ENCODE results near the gene DNAI1.

Gene DNAI1

GRCh38 chr9:34559624-34560455, 101.2 kb downstream of the DNAI1 start:
- Histone ChIP-seq H3K27ac (ENCODE audit: low read length) (no peak overlapping the region), H2AFZ (ENCODE audit: low read depth, low read length) (no peak overlapping the region), H3K36me3 (ENCODE audit: insufficient read depth, low read length) (no peaks in the 10 kb centered on the region), H3K9me3 (ENCODE audit: insufficient read depth, low read length, severe bottlenecking) (peaks cover 4% of the 10 kb centered on the region), H3K9ac (ENCODE audit: low read depth, low read length) (no peak overlapping the region), H4K20me1 (ENCODE audit: insufficient read depth, low read length) (no peaks in the 10 kb centered on the region), H3K4me3 (ENCODE audit: low read depth in 1 of 2, low read length in 2 of 2) (no peak overlapping the region), H3K79me2 (ENCODE audit: insufficient read depth, low read length) (no peaks in the 10 kb centered on the region), H3K4me1 (ENCODE audit: insufficient read depth, low read length) (no peaks in the 10 kb centered on the region), H3K27me3 (ENCODE audit: insufficient read depth, low read length, poor library complexity) (no peaks in the 10 kb centered on the region), H3K4me2 (ENCODE audit: insufficient read depth, low read length) (no peak overlapping the region)
- DNase-seq (no peak), ATAC-seq (ENCODE audit: insufficient read depth, low read depth) (no peak)
- TF ChIP-seq EZH2 (IDR thresholded peaks at IDR 0.05; ENCODE audit: borderline replicate concordance, low read depth, low read length, severe bottlenecking) = no peak
- TF ChIP-seq CTCF (IDR thresholded peaks at IDR 0.05; ENCODE audit: borderline replicate concordance, extremely low read depth, low read length, poor library complexity, severe bottlenecking) = no peak

GRCh38 chr9:34560599-34561214, 102.1 kb downstream of the DNAI1 start:
- TF ChIP-seq EZH2 (IDR thresholded peaks at IDR 0.05; ENCODE audit: borderline replicate concordance, low read depth, low read length, severe bottlenecking) (no peak), CTCF (IDR thresholded peaks at IDR 0.05; ENCODE audit: borderline replicate concordance, extremely low read depth, low read length, poor library complexity, severe bottlenecking) (no peak)
- DNase-seq (no peak), ATAC-seq (ENCODE audit: insufficient read depth, low read depth) (no peak)
- Histone ChIP-seq H3K9me3 (ENCODE audit: insufficient read depth, low read length, severe bottlenecking) (peaks cover 4% of the 10 kb centered on the region), H3K9ac (ENCODE audit: low read depth, low read length) (no peak overlapping the region), H3K4me1 (ENCODE audit: insufficient read depth, low read length) (no peaks in the 10 kb centered on the region), H4K20me1 (ENCODE audit: insufficient read depth, low read length) (no peaks in the 10 kb centered on the region), H3K4me3 (ENCODE audit: low read depth in 1 of 2, low read length in 2 of 2) (no peak overlapping the region), H3K79me2 (ENCODE audit: insufficient read depth, low read length) (no peaks in the 10 kb centered on the region), H3K36me3 (ENCODE audit: insufficient read depth, low read length) (no peaks in the 10 kb centered on the region), H3K27ac (ENCODE audit: low read length) (no peak overlapping the region), H2AFZ (ENCODE audit: low read depth, low read length) (no peak overlapping the region), H3K4me2 (ENCODE audit: insufficient read depth, low read length) (no peak overlapping the region), H3K27me3 (ENCODE audit: insufficient read depth, low read length, poor library complexity) (no peaks in the 10 kb centered on the region)

GRCh38 chr9:34562135-34562745, 103.6 kb downstream of the DNAI1 start:
- Histone ChIP-seq H3K9ac (ENCODE audit: low read depth, low read length) (no peak overlapping the region), H3K79me2 (ENCODE audit: insufficient read depth, low read length) (no peaks in the 10 kb centered on the region), H2AFZ (ENCODE audit: low read depth, low read length) (no peak overlapping the region), H3K27me3 (ENCODE audit: insufficient read depth, low read length, poor library complexity) (no peaks in the 10 kb centered on the region), H3K27ac (ENCODE audit: low read length) (no peak overlapping the region), H3K9me3 (ENCODE audit: insufficient read depth, low read length, severe bottlenecking) (peaks cover 4% of the 10 kb centered on the region), H3K4me1 (ENCODE audit: insufficient read depth, low read length) (no peaks in the 10 kb centered on the region), H4K20me1 (ENCODE audit: insufficient read depth, low read length) (no peaks in the 10 kb centered on the region), H3K4me3 (ENCODE audit: low read depth in 1 of 2, low read length in 2 of 2) (no peak overlapping the region), H3K4me2 (ENCODE audit: insufficient read depth, low read length) (no peak overlapping the region), H3K36me3 (ENCODE audit: insufficient read depth, low read length) (no peaks in the 10 kb centered on the region)
- DNase-seq (peak; percentile 12), ATAC-seq (ENCODE audit: insufficient read depth, low read depth) (no peak)
- TF ChIP-seq CTCF (IDR thresholded peaks at IDR 0.05; ENCODE audit: borderline replicate concordance, extremely low read depth, low read length, poor library complexity, severe bottlenecking) (peak; percentile 68), EZH2 (IDR thresholded peaks at IDR 0.05; ENCODE audit: borderline replicate concordance, low read depth, low read length, severe bottlenecking) (no peak)

Data from DND-41 (cell line).